HUES6 (cell line): ENCODE data around the gene SPI1.

Experiments used
- H3K27ac ChIP-seq: 2 replicates; pipeline ENCODE4 v1.7.0; 2013; ENCODE audit warnings: low read depth, mild to moderate bottlenecking, low read length, inconsistent platforms
- H3K27me3 ChIP-seq: 2 replicates; pipeline ENCODE4 v1.6.1; 2013; ENCODE audit warnings: low read length; ENCODE audit not compliant: control insufficient read depth, insufficient read depth
- H3K36me3 ChIP-seq: 2 replicates; pipeline ENCODE4 v1.6.1; 2013; ENCODE audit warnings: low read length; ENCODE audit not compliant: control insufficient read depth, insufficient read depth
- H3K4me1 ChIP-seq: 2 replicates; pipeline ENCODE4 v1.6.1; 2013; ENCODE audit warnings: low read length; ENCODE audit not compliant: control insufficient read depth, insufficient read depth
- H3K4me3 ChIP-seq: 2 replicates; pipeline ENCODE4 v1.5.1; 2013; ENCODE audit warnings: low read depth, low read length
- H3K9ac ChIP-seq: one replicate; pipeline ENCODE4 v1.6.1; 2013; ENCODE audit warnings: mild to moderate bottlenecking, low read length
- H3K9me3 ChIP-seq: 2 replicates; pipeline ENCODE4 v1.6.1; 2013; ENCODE audit warnings: low read depth, low read length; ENCODE audit not compliant: control insufficient read depth, insufficient read depth

The SPI1 gene

DNA sequence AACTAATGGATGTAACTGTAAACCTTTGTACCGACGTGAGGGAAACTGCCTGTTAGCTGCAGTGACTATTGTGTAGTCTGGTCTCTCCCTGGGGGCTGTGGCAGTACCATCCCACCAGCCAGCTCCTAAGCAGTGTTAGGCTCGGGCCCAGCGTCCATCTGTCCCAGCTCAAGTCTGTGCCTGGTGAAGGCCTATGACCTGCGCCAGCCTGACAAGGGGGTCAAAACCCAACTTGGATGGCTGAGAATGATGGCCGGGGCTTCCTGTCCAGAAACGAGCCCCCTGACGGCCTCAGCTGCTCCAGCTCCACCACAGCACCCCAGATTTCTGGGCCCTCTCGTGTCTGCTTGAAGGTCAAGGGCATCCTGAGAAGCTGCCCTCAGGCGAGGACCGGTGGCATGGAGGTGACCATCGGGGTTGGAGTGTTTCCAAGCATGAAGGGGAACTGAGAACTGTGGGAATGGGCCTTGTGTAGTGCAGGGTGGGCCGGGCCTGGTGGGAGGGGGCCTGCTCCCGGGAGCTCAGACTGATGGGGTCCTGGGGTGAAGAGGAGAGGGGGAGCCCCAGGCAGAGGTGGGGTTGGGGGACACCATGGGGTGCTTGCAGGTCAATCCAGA is 14.3 kb upstream of the SPI1 start:
- H3K4me3 ChIP-seq = no peak overlapping the region
- H3K4me1 ChIP-seq = peaks cover 13% of the 10 kb centered on the region; the same call in 1 of the 2 replicates
- no peak overlapping the region for H3K9ac ChIP-seq
- no peaks in the 10 kb centered on the region for H3K36me3 ChIP-seq
- no peaks in the 10 kb centered on the region for H3K27me3 ChIP-seq
- no peaks in the 10 kb centered on the region for H3K9me3 ChIP-seq
- H3K27ac ChIP-seq = no peak overlapping the region

DNA sequence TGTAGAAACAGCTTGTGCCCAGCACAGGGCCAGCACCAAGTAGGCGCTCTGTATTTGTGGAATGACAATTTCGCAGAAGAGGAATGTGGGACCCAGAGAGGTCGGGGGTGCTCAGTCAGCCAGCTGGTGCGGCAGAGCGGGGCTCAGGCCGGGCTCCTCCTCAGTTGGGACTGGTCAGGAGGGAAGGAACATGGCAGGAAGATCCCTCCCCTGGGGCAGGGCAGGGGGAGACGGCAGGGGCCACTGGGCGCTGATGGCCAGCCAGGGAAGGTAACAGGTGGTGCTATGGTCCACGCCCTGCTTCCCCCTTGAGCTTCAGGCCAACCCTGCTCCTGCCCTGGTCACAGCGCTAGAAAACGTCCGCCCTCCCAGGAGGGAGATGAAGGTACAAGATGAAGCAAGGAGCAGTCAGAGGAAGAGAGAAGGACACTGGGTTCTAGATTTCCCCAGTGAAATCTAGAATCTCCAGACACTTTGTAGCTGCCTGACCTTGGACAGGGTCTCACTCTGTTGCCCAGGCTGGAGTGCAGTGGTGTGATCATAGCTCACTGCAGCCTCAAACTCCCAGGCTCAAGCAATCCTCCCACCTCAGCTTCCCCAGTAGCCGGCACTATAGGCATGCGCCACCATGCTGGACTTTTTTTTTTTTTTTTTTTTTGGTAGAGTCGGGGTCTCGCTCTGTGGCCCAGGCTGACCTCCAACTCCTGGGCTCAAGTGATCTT is 13.5 kb upstream of the SPI1 start:
- H3K9ac ChIP-seq = no peak overlapping the region
- no peaks in the 10 kb centered on the region for H3K9me3 ChIP-seq
- H3K4me1 ChIP-seq = peaks cover 13% of the 10 kb centered on the region; the same call in 1 of the 2 replicates

GRCh38 chr11:47391077-47391583 is 12.8 kb upstream of the SPI1 start:
- Histone ChIP-seq H3K27me3 (no peaks in the 10 kb centered on the region), H3K9ac (no peak overlapping the region), H3K36me3 (no peaks in the 10 kb centered on the region), H3K9me3 (no peaks in the 10 kb centered on the region), H3K4me3 (no peak overlapping the region), H3K27ac (no peak overlapping the region; the same call in 1 of the 2 replicates), H3K4me1 (peaks cover 13% of the 10 kb centered on the region; the same call in 1 of the 2 replicates)

More for the DNA sequence above, 13.5 kb upstream of the SPI1 start:
- Histone ChIP-seq H3K27me3 (no peaks in the 10 kb centered on the region), H3K27ac (no peak overlapping the region), H3K36me3 (no peaks in the 10 kb centered on the region), H3K4me3 (no peak overlapping the region)

GRCh38 chr11:47390422-47390760 is 12.0 kb upstream of the SPI1 start:
- Histone ChIP-seq H3K27me3 (no peaks in the 10 kb centered on the region), H3K9me3 (no peaks in the 10 kb centered on the region), H3K27ac (no peak overlapping the region), H3K4me1 (peaks cover 13% of the 10 kb centered on the region; the same call in 1 of the 2 replicates), H3K9ac (no peak overlapping the region), H3K4me3 (no peak overlapping the region), H3K36me3 (no peaks in the 10 kb centered on the region)

DNA sequence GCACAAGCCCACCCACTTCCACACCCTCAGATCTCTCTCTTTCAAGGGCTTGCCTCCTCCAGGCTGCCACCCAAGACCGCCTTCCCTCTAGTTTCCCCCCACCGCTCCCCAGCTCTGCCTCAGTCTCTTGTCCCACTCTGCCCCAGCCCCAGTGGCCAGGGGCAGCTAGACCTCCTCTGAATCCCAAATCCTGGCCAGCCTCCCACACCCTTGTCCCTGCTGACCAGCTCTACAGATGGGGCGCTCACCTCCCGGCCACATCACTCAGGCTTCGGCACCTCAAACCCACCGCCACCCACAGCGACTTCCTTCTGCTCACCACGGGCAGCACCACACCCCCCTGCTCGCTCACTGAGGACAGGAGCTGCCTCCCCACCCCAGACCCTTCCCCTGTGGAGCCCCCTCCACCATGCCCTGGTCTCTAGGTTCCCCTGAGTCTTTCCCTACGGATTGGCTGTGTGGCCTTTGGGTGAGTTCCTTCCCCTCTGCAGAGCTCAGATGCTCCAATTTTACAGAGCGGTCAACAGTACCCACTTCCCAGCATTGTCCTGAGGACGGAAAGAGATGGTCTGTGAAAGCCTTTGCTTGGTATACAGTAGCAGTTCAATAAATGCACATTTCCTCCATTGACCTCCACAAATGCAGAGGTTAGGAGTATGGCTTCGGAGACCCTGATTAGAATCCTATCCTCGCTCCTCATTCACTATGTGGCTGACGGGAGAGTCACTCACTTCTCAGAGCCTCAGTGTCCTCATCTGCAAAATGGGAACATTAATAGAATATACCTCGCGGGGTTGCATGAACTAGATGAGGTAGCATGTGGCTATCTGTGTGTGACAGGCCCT is 11.5 kb upstream of the SPI1 start:
- H3K9ac ChIP-seq = no peak overlapping the region
- no peaks in the 10 kb centered on the region for H3K27me3 ChIP-seq
- no peak overlapping the region for H3K4me3 ChIP-seq
- no peaks in the 10 kb centered on the region for H3K9me3 ChIP-seq
- H3K36me3 ChIP-seq = no peaks in the 10 kb centered on the region
- no peak overlapping the region for H3K27ac ChIP-seq
- H3K4me1 ChIP-seq = peaks cover 12% of the 10 kb centered on the region; the same call in 1 of the 2 replicates

GRCh38 chr11:47388697-47389576 is 10.6 kb upstream of the SPI1 start:
- H3K9me3 ChIP-seq = no peaks in the 10 kb centered on the region
- no peak overlapping the region for H3K27ac ChIP-seq
- no peaks in the 10 kb centered on the region for H3K27me3 ChIP-seq
- H3K4me1 ChIP-seq = peaks cover 4% of the 10 kb centered on the region; the same call in 1 of the 2 replicates
- no peak overlapping the region for H3K9ac ChIP-seq
- no peaks in the 10 kb centered on the region for H3K36me3 ChIP-seq
- no peak overlapping the region for H3K4me3 ChIP-seq

DNA sequence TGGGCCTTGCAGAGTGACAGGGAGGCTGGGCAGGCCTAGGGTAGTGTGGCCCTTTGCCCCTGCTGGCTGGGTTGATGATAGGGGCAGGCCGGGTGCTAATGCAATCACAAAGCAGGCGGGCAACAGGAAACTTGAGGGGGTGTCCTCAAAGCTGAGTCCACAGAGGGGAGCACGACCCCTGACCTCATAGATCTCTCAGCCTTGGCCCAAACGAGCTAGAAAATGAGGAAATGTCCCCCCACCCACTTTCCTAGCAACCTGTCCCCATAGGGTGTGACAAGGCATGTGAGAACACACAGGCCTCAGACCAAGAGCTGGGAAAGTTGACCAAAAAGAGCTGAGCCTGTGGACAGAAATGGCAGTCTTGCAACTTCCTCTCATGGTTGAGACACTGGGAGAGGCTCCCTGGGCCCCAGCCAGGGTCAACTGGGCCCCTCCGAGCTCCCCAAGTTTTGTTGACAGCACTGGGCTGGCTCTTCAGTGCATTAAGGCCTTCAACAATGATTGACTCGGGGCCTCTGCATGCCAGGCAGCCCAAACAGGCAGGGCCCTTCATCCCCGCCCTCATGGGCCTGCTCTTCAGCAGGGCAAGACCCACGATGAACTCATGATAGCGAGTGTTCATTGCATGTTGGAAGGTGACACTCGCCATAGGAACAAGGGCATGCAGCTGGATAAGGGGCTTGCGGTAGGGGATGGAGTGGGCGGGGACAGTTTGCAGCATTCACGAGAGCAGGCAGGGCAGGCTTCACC is 9.8 kb upstream of the SPI1 start:
- H3K4me1 ChIP-seq = peaks cover 3% of the 10 kb centered on the region; the same call in 1 of the 2 replicates
- no peak overlapping the region for H3K9ac ChIP-seq
- no peaks in the 10 kb centered on the region for H3K27me3 ChIP-seq
- H3K36me3 ChIP-seq = no peaks in the 10 kb centered on the region
- no peak overlapping the region for H3K4me3 ChIP-seq
- no peak overlapping the region for H3K27ac ChIP-seq
- H3K9me3 ChIP-seq = no peaks in the 10 kb centered on the region

DNA sequence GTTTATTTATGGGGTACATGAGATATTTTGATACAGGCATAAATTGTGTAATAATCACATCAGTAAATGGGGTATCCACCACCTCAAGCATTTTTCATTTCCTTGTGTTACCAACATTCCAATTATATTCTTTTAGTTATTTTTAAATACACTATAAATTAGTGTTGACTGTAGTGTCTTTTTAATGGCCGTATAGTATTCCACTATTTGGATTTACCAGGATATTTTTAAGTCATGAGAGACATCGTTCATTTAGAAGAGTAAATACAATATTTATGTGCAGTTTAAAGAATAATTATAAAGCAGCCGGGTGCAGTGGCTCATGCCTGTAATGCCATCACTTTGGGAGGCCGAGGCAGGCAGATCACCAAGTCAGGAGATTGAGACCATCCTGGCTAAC is 6.2 kb upstream of the SPI1 start:
- no peak overlapping the region for H3K9ac ChIP-seq
- H3K4me1 ChIP-seq = no peaks in the 10 kb centered on the region
- no peaks in the 10 kb centered on the region for H3K9me3 ChIP-seq
- no peaks in the 10 kb centered on the region for H3K27me3 ChIP-seq
- H3K4me3 ChIP-seq = no peak overlapping the region
- H3K27ac ChIP-seq = no peak overlapping the region
- H3K36me3 ChIP-seq = no peaks in the 10 kb centered on the region

- Histone ChIP-seq H3K36me3 (no peaks in the 10 kb centered on the region), H3K4me1 (peaks cover 7% of the 10 kb centered on the region; the same call in 1 of the 2 replicates), H3K9ac (no peak overlapping the region), H3K4me3 (no peak overlapping the region), H3K9me3 (no peaks in the 10 kb centered on the region), H3K27ac (no peak overlapping the region), H3K27me3 (no peaks in the 10 kb centered on the region)
Observed at GRCh38 chr11:47383071-47383470, 4.7 kb upstream of the SPI1 start.

DNA sequence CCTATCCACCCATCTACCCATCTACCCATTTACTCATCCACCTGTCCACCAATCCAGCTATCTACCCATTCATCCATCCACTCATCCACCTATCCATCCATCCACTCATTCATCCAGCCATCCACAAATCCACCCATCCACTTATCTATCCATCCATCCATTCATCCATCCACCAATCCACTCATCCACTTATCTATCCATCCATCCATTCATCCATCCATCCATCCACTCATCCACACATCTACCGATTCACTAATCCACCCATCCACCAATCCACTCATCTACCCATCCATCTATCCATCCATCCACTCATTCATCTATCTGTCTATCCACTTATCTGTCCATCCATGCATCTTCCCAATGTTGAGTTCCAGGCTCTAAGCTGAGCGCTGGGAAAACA is 1.7 kb upstream of the SPI1 start:
- Histone ChIP-seq H3K9ac (no peak overlapping the region), H3K36me3 (no peaks in the 10 kb centered on the region), H3K27ac (no peak overlapping the region), H3K4me1 (peaks cover 7% of the 10 kb centered on the region; the same call in 1 of the 2 replicates), H3K9me3 (no peaks in the 10 kb centered on the region), H3K27me3 (no peaks in the 10 kb centered on the region), H3K4me3 (no peak overlapping the region)
